GM19193 (cell line): ENCODE results near the gene PRDX5.

ENCODE experiments used
- POLR2A ChIP-seq: IDR thresholded peaks from 4 replicates; pipeline ENCODE4 v1.6.1; 2011; ENCODE audit not compliant: insufficient read depth, insufficient read length; ENCODE audit errors: extremely low read depth

The PRDX5 gene

DNA sequence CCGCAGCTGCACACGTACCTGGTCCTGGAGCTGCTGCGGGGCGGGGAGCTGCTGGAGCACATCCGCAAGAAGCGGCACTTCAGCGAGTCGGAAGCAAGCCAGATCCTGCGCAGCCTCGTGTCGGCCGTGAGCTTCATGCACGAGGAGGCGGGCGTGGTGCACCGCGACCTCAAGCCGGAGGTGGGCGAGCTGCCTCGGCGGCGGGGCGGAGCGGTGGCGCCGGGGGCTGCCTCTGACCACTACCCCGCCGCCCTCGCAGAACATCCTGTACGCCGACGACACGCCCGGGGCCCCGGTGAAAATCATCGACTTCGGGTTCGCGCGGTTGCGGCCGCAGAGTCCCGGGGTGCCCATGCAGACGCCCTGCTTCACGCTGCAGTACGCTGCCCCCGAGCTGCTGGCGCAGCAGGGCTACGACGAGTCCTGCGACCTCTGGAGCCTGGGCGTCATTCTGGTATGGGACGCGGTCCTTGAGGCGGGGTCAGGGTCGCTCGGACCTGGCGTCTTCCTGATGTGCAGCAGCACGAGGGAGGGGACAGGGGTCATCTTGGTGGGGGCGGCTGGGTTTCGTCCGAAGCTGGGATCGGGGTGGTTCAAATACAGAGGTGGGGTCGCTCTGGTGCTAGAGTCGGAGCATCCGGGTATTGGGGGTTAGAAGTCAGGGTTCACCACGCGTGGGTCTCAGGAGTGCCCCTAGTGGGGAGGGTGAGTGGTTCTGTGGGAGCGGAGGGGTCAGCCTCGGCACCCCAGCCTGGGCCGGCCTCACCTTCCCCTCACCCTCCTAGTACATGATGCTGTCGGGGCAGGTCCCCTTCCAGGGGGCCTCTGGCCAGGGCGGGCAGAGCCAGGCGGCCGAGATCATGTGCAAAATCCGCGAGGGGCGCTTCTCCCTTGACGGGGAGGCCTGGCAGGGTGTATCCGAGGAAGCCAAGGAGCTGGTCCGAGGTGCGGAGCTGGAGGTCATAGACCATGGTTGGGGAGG is 51.8 kb downstream of the PRDX5 start:
- no peak for TF ChIP-seq POLR2A

DNA sequence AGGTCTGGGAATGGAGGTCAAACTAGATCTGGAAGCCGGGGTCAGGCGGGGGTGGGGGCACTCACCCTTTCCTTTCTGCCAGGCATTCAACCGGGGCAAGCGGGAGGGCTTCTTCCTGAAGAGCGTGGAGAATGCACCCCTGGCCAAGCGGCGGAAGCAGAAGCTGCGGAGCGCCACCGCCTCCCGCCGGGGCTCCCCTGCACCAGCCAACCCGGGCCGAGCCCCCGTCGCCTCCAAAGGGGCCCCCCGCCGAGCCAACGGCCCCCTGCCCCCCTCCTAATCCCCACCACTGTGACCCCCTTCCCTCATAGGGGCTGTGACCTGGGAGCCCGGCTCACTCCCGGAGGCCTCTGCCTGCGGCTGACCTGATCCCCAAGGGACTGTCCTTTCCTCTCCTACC is 53.3 kb downstream of the PRDX5 start:
- no peak for TF ChIP-seq POLR2A
